Aorta (tissue), 5 donors: ENCODE results near the gene MAP3K1. TPM values are rescaled to one million over a fixed set of nuclear protein-coding genes. Genes with fewer than 3 reads are reported as not detected.

ENCODE experiments used
- ATAC-seq: fragments of 200-7000 bp; cut with Tn5 transposase; one replicate; pipeline ENCODE4 v1.9.1; 2022; ENCODE audit warnings: moderate library complexity; ENCODE audit not compliant: low FRiP score
- DNase-seq, 2 donors: peaks; one replicate each; pipeline ENCODE4 v3.0.0-alpha.2; 2020
- H3K27ac ChIP-seq, 2 donors: one replicate each; pipeline ENCODE4 v1.5.1; 2013; ENCODE audit warnings: low read length in 2 of 2, mild to moderate bottlenecking in 2 of 2, moderate library complexity in 2 of 2, control low read depth in 1 of 2, inconsistent platforms in 1 of 2, low read depth in 1 of 2
- H3K27me3 ChIP-seq, 2 donors: one replicate each; pipeline ENCODE4 v1.6.1; 2013; ENCODE audit warnings: control low read depth in 1 of 2, low read length in 1 of 2, mild to moderate bottlenecking in 1 of 2, moderate library complexity in 1 of 2; ENCODE audit not compliant: insufficient read depth in 2 of 2, control insufficient read depth in 1 of 2
- H3K36me3 ChIP-seq, 2 donors: one replicate each; pipeline ENCODE4 v1.6.1; 2013; ENCODE audit warnings: control low read depth in 1 of 2, low read length in 1 of 2, mild to moderate bottlenecking in 1 of 2; ENCODE audit not compliant: insufficient read depth in 2 of 2, control insufficient read depth in 1 of 2
- H3K4me1 ChIP-seq, 2 donors: one replicate each; pipeline ENCODE4 v1.6.1; 2013; ENCODE audit warnings: low read length in 2 of 2, control low read depth in 1 of 2, mild to moderate bottlenecking in 1 of 2, moderate library complexity in 1 of 2; ENCODE audit not compliant: insufficient read depth in 2 of 2, control insufficient read depth in 1 of 2
- H3K4me3 ChIP-seq, 2 donors: one replicate each; pipeline ENCODE4 v1.5.1; 2013; ENCODE audit warnings: low read length in 2 of 2, control low read depth in 1 of 2, mild to moderate bottlenecking in 1 of 2
- H3K9me3 ChIP-seq: one replicate; pipeline ENCODE4 v1.6.1; 2013; ENCODE audit warnings: mild to moderate bottlenecking, low read length; ENCODE audit not compliant: control insufficient read depth
- WGBS, 2 donors: extraction: QIAGEN DNeasy Blood & Tissue Kit; methylation state at CpG; one replicate each; pipeline ENCODE4 v1.1.7; 2013; 5-methylcytosine and 5-hydroxymethylcytosine counted together
- intact Hi-C, 2 donors: fragments of 100-400 bp; cut with DNase I; formaldehyde crosslinking; loops; one replicate each; pipeline versions ENCODE4 v1.14.2 to v1.15.0; 2022
- polyA plus RNA-seq, 2 donors: library from polyadenylated mRNA; stranded (reverse); fragments of 200-250 nt; gene quantifications; one replicate each; pipeline ENCODE4 v1.2.3, GENCODE V29; 2013
- total RNA-seq, 2 donors: library from RNA; stranded (reverse); fragmentation: NEBNext Ultra II Directional; extraction: Animal tissue kit (Norgen Biotek cat#: 25700); gene quantifications; one replicate each; pipeline ENCODE4 v1.2.1, GENCODE V29; 2021
- donor health status: healthy with polysubstance abuse.
- donor health status: Bipolar disorder and iron deficiency.
- donor health status: DM: no; HTN: no; CAD: no.
- donor health status: DM: no; HTN: no; CAD: no.
- donor health status: DM: yes; HTN: yes; CAD: no.

The MAP3K1 gene
- total and polyA plus RNA-seq, 4 donors: 1.8 to 26.3 (median 7.2) TPM

DNA sequence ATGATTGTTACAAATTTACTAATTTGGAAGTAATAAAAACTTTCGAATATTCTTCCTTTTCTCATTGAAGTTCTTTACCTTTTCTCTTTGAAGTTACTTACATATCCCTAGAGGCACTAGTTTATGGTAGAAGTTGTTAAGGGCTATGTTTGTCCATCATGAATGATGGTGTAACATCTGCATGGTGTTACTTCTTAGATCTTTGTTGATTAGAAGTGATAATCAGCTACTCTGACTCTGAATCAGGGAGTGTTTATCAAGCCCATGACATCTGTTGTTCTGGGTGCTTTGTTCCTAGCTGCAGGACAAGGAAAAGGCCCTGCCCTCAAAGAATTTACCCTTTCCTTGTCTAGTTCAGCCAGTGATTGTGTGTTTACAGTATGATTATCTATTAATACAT, 32.9 kb downstream of the MAP3K1 start:
- H3K4me1 ChIP-seq: peaks cover 2 to 6% of the 10 kb centered on the region in 2 donors
- intact Hi-C loops: no loop called here
- no peaks in the 10 kb centered on the region for H3K36me3 ChIP-seq
- WGBS, 2 donors: 72 to 76% methylated on average over 1 of the region's 1 CpG
- no peaks in the 10 kb centered on the region for H3K9me3 ChIP-seq
- H3K27me3 ChIP-seq: no peaks in the 10 kb centered on the region
- ATAC-seq (no peak), DNase-seq (no peak)
- no peak overlapping the region for H3K4me3 ChIP-seq
- no peak overlapping the region for H3K27ac ChIP-seq

DNA sequence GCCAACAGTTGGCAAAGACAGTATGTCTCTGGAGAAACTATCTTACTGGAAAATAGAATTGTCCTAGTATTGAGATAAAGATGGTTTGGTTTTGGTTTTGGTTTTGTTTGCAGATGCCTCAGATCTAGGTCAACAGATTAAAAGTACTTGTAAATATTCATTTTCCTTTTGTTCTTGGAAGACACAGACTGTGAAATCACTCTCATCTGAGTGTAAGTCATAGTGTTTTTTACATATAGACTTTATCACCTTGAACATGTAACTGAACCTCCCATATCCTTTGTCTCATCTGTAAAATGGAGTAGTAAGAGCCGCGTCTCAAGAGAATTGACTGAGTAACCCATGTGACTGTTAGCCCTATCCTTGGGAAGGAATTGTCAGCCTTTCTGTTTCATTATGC, 34.3 kb downstream of the MAP3K1 start:
- no peaks in the 10 kb centered on the region for H3K36me3 ChIP-seq
- DNase-seq: no peak
- H3K27ac ChIP-seq: no peak overlapping the region
- no peak for ATAC-seq
- 95 to 96% methylated on average over 2 of the region's 2 CpGs for WGBS, 2 donors
- H3K4me3 ChIP-seq: no peak overlapping the region
- H3K27me3 ChIP-seq: no peaks in the 10 kb centered on the region
- H3K4me1 ChIP-seq: peaks cover 2 to 6% of the 10 kb centered on the region in 2 donors
- intact Hi-C loops: no loop called here
- H3K9me3 ChIP-seq: no peaks in the 10 kb centered on the region

GRCh38 chr5:56850423-56850822, 35.1 kb downstream of the MAP3K1 start:
- intact Hi-C loops: no loop called here
- H3K36me3 ChIP-seq: no peaks in the 10 kb centered on the region
- no peak overlapping the region for H3K4me3 ChIP-seq
- no peak for DNase-seq
- peaks cover 2 to 6% of the 10 kb centered on the region in 2 donors for H3K4me1 ChIP-seq
- H3K27ac ChIP-seq: no peak overlapping the region
- no peak for ATAC-seq
- H3K27me3 ChIP-seq: no peaks in the 10 kb centered on the region
- H3K9me3 ChIP-seq: no peaks in the 10 kb centered on the region
- 93 to 96% methylated on average over 2 of the region's 2 CpGs for WGBS, 2 donors

DNA sequence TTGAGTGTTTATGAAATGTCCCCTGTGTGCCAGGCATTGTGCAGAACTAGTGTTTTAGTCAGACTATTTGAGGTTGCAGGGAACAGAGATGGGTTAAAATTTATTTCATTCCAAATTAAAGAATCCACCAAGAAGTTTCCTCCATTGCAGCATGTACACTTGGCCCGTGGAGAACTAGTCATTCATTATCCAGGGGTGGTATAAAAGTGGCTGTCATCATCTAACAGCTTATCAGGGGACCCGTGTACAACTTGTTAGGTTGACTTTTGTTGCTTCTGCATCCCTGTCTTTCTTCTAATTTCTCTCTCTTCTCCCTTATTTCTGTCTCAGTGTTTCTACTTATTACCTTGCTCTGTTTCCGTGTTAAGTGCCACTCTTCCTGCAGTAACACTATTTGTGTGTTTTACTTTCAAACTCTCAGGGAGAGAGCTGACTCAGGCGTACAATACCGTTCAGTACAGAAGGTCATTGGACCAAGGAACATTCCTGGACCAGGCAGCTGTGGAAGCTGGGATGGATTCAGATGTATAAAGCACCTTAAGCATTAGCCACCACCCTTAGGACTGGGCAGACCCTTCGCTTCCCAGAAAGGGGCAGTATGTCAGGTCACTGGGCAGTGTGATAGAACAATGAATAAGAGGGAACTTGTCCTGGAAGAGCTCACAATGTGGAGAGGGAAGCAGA, 36.1 kb downstream of the MAP3K1 start:
- H3K4me1 ChIP-seq: peaks cover 2 to 6% of the 10 kb centered on the region in 2 donors
- DNase-seq: no peak
- intact Hi-C loops: no loop called here
- H3K27ac ChIP-seq: no peak overlapping the region
- no peaks in the 10 kb centered on the region for H3K9me3 ChIP-seq
- H3K27me3 ChIP-seq: no peaks in the 10 kb centered on the region
- no peak overlapping the region for H3K4me3 ChIP-seq
- WGBS, 2 donors: 19 to 22% methylated on average over 6 of the region's 6 CpGs
- ATAC-seq: peak; percentile 29
- no peaks in the 10 kb centered on the region for H3K36me3 ChIP-seq

DNA sequence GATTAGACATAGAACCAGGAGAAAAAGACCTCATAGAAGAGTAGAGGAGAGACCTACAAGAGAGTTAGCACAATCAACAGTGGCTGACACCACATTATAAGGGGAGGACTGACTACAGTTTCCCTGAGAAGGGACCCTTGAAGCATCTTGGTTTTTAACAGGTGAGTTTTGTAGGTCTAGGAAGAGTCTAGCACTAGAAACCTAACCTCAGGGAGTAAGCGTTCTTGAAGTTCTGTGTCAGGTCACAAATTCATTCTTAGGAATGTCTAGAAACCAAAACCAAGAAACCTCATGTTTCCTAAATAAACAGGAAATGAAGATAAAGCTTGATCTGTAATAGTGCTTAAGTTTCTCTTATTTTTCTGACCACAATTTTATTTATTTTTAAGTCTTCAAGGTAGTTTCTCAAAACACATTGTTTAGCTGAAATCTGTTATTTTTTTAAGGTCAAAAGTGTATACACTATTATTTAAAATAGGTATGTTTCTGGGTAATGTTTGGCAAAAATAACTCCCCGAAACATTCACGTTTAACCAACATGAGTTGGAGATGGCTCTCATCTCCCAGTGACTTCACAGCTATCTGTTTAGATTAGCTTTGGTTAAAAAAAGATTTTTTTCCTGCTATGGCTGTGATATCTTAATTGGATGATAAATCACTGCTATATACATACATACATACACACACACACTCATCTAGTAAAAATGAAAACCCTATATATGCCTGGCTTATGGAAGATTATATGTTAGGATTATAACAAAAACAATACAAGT, 37.1 kb downstream of the MAP3K1 start:
- no peak overlapping the region for H3K27ac ChIP-seq
- H3K27me3 ChIP-seq: no peaks in the 10 kb centered on the region
- H3K4me1 ChIP-seq: peaks cover 2 to 6% of the 10 kb centered on the region in 2 donors
- WGBS, 2 donors: 38 to 43% methylated on average over 3 of the region's 3 CpGs
- no peak overlapping the region for H3K4me3 ChIP-seq
- no peaks in the 10 kb centered on the region for H3K9me3 ChIP-seq
- ATAC-seq: no peak
- DNase-seq: no peak
- no peaks in the 10 kb centered on the region for H3K36me3 ChIP-seq
- intact Hi-C loops: no loop called here

GRCh38 chr5:56853698-56854097, 38.3 kb downstream of the MAP3K1 start:
- WGBS, 2 donors: 82 to 83% methylated on average over 4 of the region's 4 CpGs
- no peak for ATAC-seq
- H3K9me3 ChIP-seq: no peaks in the 10 kb centered on the region

GRCh38 chr5:56854920-56855319, 39.6 kb downstream of the MAP3K1 start:
- no peaks in the 10 kb centered on the region for H3K27me3 ChIP-seq
- H3K36me3 ChIP-seq: peaks cover 0 to 2% of the 10 kb centered on the region in 2 donors
- intact Hi-C loops: no loop called here
- no peak overlapping the region for H3K27ac ChIP-seq
- WGBS, 2 donors: 65 to 67% methylated on average over 1 of the region's 1 CpG
- DNase-seq: no peak
- H3K4me3 ChIP-seq: no peak overlapping the region
- no peaks in the 10 kb centered on the region for H3K9me3 ChIP-seq
- no peak for ATAC-seq
- H3K4me1 ChIP-seq: peaks cover 2 to 6% of the 10 kb centered on the region in 2 donors

More at GRCh38 chr5:56853698-56854097, 38.3 kb downstream of the MAP3K1 start:
- H3K27ac ChIP-seq: no peak overlapping the region
- DNase-seq: no peak
- H3K4me1 ChIP-seq: peaks cover 2 to 6% of the 10 kb centered on the region in 2 donors
- no peaks in the 10 kb centered on the region for H3K36me3 ChIP-seq
- no peak overlapping the region for H3K4me3 ChIP-seq
- H3K27me3 ChIP-seq: no peaks in the 10 kb centered on the region
- intact Hi-C loops: no loop called here

DNA sequence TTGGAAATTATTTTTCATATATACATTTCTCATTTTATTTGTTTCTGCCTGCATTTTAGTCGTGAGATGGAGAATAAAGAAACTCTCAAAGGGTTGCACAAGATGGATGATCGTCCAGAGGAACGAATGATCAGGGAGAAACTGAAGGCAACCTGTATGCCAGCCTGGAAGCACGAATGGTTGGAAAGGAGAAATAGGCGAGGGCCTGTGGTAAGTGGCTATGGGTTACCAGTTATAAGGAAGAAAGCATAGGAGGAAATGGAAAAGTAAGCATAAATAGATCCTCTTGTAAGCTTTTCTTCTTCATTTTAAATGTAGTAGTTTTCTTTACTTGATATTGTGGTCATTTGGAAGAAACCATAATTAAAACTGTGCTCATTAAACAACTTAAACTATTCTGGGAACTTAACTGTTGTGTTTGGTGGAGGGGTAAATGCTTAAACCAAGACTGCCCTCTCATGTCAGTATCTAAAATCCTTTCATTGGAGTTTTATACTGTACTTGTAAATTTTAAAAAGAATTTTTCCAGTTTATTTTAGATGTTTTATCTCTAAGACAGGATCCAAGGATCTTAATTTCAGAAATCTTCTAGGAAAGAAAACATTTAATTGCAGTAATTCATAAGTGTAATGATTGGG, 41.3 kb downstream of the MAP3K1 start:
- no peak for ATAC-seq
- peaks cover 0 to 2% of the 10 kb centered on the region in 2 donors for H3K36me3 ChIP-seq
- no peak for DNase-seq
- no peak overlapping the region for H3K4me3 ChIP-seq
- no peaks in the 10 kb centered on the region for H3K9me3 ChIP-seq
- intact Hi-C loops: no loop called here
- peaks cover 0 to 6% of the 10 kb centered on the region in 2 donors for H3K4me1 ChIP-seq
- no peak overlapping the region for H3K27ac ChIP-seq
- H3K27me3 ChIP-seq: no peaks in the 10 kb centered on the region
- 54 to 55% methylated on average over 5 of the region's 5 CpGs for WGBS, 2 donors
